ENCODE data around the gene UNC80. TPM values are rescaled to one million over a fixed set of nuclear protein-coding genes. Genes with fewer than 3 reads are reported as not detected.

The UNC80 gene
- polyA plus RNA-seq, 1 of the 3 experiments (the other 2 are of a cell fraction) = 0.59 TPM

DNA sequence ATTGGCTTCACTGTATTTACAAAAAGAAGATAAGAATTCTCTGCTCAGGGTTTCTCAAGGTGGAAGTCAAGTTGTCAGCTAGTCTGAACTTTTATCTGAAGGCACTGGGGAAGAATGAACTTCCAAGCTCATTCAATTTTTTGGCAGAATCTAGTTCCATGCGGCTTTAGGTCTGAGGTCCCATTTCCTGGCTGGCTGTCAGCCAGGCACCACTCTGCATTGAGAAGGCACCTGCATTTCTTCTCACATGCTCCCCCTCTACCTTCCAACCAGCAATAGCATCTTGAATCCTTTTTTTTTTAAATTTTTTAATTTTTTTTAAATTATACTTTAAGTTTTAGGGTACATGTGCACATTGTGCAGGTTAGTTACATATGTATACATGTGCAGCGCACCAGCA lies 184.6 kb downstream of the UNC80 start:
- Histone ChIP-seq H3K9ac (no peak overlapping the region), H3K27ac (ENCODE audit: low read depth in 2 of 2, low read length in 1 of 2) (no peak overlapping the region), H3K4me2 (no peak overlapping the region), H3K79me2 (ENCODE audit: insufficient read depth) (no peaks in the 10 kb centered on the region), H3F3A (replicated peaks; ENCODE audit: insufficient read depth) (no peaks in the 10 kb centered on the region), H3K4me1 (ENCODE audit: control insufficient read depth in 1 of 2, insufficient read depth in 2 of 2, low read depth in 1 of 2, low read length in 1 of 2) (no peaks in the 10 kb centered on the region; a peak in 1 of 4 replicates), H2AFZ (ENCODE audit: low read depth) (no peak overlapping the region), H3K36me3 (replicated peaks in 1 of 2; ENCODE audit: control insufficient read depth in 1 of 2, insufficient read depth in 2 of 2, low read length in 1 of 2) (no peaks in the 10 kb centered on the region), H3K9me2 (no peaks in the 10 kb centered on the region), H3K27me3 (ENCODE audit: insufficient read depth) (no peaks in the 10 kb centered on the region), H3K9me3 (no peaks in the 10 kb centered on the region), H4K20me1 (ENCODE audit: insufficient read depth) (no peaks in the 10 kb centered on the region), H3K4me3 (ENCODE audit: low read depth in 2 of 2, low read length in 1 of 2) (no peak overlapping the region)
- ChIA-PET CTCF (interaction anchor here (0.7 to 1.6 kb wide), 4 partner anchors 21 to 531 kb away, joined by 3 to 5 read pairs (median 3); no protein-coding TSS in a partner anchor), POLR2A (no interaction called here)
- TF ChIP-seq, protein P1, sequence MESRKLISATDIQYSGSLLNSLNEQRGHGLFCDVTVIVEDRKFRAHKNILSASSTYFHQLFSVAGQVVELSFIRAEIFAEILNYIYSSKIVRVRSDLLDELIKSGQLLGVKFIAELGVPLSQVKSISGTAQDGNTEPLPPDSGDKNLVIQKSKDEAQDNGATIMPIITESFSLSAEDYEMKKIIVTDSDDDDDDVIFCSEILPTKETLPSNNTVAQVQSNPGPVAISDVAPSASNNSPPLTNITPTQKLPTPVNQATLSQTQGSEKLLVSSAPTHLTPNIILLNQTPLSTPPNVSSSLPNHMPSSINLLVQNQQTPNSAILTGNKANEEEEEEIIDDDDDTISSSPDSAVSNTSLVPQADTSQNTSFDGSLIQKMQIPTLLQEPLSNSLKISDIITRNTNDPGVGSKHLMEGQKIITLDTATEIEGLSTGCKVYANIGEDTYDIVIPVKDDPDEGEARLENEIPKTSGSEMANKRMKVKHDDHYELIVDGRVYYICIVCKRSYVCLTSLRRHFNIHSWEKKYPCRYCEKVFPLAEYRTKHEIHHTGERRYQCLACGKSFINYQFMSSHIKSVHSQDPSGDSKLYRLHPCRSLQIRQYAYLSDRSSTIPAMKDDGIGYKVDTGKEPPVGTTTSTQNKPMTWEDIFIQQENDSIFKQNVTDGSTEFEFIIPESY (IDR thresholded peaks at IDR 0.05; ENCODE audit: borderline replicate concordance, low read depth) = no peak
- TF ChIP-seq, protein P2, sequence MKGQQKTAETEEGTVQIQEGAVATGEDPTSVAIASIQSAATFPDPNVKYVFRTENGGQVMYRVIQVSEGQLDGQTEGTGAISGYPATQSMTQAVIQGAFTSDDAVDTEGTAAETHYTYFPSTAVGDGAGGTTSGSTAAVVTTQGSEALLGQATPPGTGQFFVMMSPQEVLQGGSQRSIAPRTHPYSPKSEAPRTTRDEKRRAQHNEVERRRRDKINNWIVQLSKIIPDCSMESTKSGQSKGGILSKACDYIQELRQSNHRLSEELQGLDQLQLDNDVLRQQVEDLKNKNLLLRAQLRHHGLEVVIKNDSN (IDR thresholded peaks at IDR 0.05; ENCODE audit: borderline replicate concordance, low read depth) = no peak
- TF ChIP-seq RCOR1 (IDR thresholded peaks at IDR 0.05; ENCODE audit: low read length) (no peak), CHD2 (IDR thresholded peaks at IDR 0.05; ENCODE audit: low read length, partially characterized antibody) (no peak), SIN3A (IDR thresholded peaks at IDR 0.05; ENCODE audit: borderline replicate concordance, low read depth, low read length) (no peak), GATA2 (CRISPR knock-in tag; IDR thresholded peaks at IDR 0.05) (no peak), EP300 (IDR thresholded peaks at IDR 0.05; ENCODE audit: borderline replicate concordance in 1 of 2, low read depth in 1 of 2, low read length in 1 of 2) (no peak)
- WGBS (ENCODE audit: low lambda C conversion rate) = 87% methylated on average over 2 of the region's 2 CpGs
- DNase-seq = no peak

DNA sequence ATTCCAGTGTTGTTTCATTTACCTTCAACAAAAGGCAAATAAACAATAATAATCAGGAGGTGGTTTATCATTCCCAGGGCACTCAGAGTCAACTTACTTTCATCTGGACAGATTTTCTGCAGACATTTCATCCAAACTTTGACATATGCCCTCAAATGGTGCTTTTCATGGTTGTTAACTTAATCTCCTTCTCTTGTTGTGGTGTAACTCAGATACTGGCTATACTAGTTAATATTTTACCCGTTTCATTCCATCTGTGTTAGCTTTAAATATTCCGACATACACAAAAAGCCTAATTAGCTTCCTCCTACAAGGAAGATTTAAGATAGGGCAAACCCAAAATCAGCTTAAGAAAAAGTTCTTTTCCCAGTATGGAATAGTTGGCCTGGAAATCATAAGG lies 186.4 kb downstream of the UNC80 start:
- Histone ChIP-seq H3K9ac (no peak overlapping the region), H3K36me3 (replicated peaks in 1 of 2; ENCODE audit: control insufficient read depth in 1 of 2, insufficient read depth in 2 of 2, low read length in 1 of 2) (no peaks in the 10 kb centered on the region), H3K9me3 (no peaks in the 10 kb centered on the region), H3K27me3 (ENCODE audit: insufficient read depth) (no peaks in the 10 kb centered on the region), H3K4me2 (no peak overlapping the region), H2AFZ (ENCODE audit: low read depth) (no peak overlapping the region), H3K4me1 (ENCODE audit: control insufficient read depth in 1 of 2, insufficient read depth in 2 of 2, low read depth in 1 of 2, low read length in 1 of 2) (no peaks in the 10 kb centered on the region; a peak in 1 of 4 replicates), H3K79me2 (ENCODE audit: insufficient read depth) (no peaks in the 10 kb centered on the region), H3F3A (replicated peaks; ENCODE audit: insufficient read depth) (no peaks in the 10 kb centered on the region), H3K4me3 (ENCODE audit: low read depth in 2 of 2, low read length in 1 of 2) (no peak overlapping the region), H4K20me1 (ENCODE audit: insufficient read depth) (no peaks in the 10 kb centered on the region), H3K27ac (ENCODE audit: low read depth in 2 of 2, low read length in 1 of 2) (no peak overlapping the region), H3K9me2 (no peaks in the 10 kb centered on the region)
- WGBS (ENCODE audit: low lambda C conversion rate) = 92% methylated on average over 2 of the region's 2 CpGs
- CTCF ChIA-PET = interaction anchor here (1.2 to 1.5 kb wide), 4 partner anchors 13 to 627 kb away, joined by 3 to 7 read pairs (median 3); partner anchors contain the start of gene MAP2
- DNase-seq = no peak
- POLR2A ChIA-PET = no interaction called here
- TF ChIP-seq TEAD4 (IDR thresholded peaks at IDR 0.05; ENCODE audit: borderline replicate concordance, insufficient read depth) (no peak), SIN3A (IDR thresholded peaks at IDR 0.05; ENCODE audit: borderline replicate concordance, low read depth, low read length) (no peak), RAD21 (IDR thresholded peaks at IDR 0.05; ENCODE audit: low read length) (no peak), YY1 (IDR thresholded peaks at IDR 0.05; ENCODE audit: low read depth) (no peak), MEF2A (IDR thresholded peaks at IDR 0.05; ENCODE audit: borderline replicate concordance, low read depth) (no peak), MXI1 (IDR thresholded peaks at IDR 0.05; ENCODE audit: low read depth, low read length) (no peak), POLR2AphosphoS5 (IDR thresholded peaks at IDR 0.05; ENCODE audit: low read depth, low read length) (no peak), FOSL2 (IDR thresholded peaks at IDR 0.05; ENCODE audit: borderline replicate concordance, low read depth) (no peak), GATA2 (CRISPR knock-in tag; IDR thresholded peaks at IDR 0.05) (no peak), GABPA (IDR thresholded peaks at IDR 0.05; ENCODE audit: low read depth) (no peak)
- TF ChIP-seq, protein P3, sequence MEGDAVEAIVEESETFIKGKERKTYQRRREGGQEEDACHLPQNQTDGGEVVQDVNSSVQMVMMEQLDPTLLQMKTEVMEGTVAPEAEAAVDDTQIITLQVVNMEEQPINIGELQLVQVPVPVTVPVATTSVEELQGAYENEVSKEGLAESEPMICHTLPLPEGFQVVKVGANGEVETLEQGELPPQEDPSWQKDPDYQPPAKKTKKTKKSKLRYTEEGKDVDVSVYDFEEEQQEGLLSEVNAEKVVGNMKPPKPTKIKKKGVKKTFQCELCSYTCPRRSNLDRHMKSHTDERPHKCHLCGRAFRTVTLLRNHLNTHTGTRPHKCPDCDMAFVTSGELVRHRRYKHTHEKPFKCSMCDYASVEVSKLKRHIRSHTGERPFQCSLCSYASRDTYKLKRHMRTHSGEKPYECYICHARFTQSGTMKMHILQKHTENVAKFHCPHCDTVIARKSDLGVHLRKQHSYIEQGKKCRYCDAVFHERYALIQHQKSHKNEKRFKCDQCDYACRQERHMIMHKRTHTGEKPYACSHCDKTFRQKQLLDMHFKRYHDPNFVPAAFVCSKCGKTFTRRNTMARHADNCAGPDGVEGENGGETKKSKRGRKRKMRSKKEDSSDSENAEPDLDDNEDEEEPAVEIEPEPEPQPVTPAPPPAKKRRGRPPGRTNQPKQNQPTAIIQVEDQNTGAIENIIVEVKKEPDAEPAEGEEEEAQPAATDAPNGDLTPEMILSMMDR (IDR thresholded peaks at IDR 0.05) = no peak
- TF ChIP-seq, protein P4, sequence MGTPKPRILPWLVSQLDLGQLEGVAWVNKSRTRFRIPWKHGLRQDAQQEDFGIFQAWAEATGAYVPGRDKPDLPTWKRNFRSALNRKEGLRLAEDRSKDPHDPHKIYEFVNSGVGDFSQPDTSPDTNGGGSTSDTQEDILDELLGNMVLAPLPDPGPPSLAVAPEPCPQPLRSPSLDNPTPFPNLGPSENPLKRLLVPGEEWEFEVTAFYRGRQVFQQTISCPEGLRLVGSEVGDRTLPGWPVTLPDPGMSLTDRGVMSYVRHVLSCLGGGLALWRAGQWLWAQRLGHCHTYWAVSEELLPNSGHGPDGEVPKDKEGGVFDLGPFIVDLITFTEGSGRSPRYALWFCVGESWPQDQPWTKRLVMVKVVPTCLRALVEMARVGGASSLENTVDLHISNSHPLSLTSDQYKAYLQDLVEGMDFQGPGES (IDR thresholded peaks at IDR 0.05; ENCODE audit: low read depth, low read length) = no peak
- TF ChIP-seq, protein P5, sequence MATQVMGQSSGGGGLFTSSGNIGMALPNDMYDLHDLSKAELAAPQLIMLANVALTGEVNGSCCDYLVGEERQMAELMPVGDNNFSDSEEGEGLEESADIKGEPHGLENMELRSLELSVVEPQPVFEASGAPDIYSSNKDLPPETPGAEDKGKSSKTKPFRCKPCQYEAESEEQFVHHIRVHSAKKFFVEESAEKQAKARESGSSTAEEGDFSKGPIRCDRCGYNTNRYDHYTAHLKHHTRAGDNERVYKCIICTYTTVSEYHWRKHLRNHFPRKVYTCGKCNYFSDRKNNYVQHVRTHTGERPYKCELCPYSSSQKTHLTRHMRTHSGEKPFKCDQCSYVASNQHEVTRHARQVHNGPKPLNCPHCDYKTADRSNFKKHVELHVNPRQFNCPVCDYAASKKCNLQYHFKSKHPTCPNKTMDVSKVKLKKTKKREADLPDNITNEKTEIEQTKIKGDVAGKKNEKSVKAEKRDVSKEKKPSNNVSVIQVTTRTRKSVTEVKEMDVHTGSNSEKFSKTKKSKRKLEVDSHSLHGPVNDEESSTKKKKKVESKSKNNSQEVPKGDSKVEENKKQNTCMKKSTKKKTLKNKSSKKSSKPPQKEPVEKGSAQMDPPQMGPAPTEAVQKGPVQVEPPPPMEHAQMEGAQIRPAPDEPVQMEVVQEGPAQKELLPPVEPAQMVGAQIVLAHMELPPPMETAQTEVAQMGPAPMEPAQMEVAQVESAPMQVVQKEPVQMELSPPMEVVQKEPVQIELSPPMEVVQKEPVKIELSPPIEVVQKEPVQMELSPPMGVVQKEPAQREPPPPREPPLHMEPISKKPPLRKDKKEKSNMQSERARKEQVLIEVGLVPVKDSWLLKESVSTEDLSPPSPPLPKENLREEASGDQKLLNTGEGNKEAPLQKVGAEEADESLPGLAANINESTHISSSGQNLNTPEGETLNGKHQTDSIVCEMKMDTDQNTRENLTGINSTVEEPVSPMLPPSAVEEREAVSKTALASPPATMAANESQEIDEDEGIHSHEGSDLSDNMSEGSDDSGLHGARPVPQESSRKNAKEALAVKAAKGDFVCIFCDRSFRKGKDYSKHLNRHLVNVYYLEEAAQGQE (IDR thresholded peaks at IDR 0.05; ENCODE audit: low read depth, low read length) = no peak
